NCI-H2081 treated with DMSO at 0.1 percent for 48 hours (cell line): Measurements from ENCODE around the gene PPP1R1B.

Experiments
- DNase-seq: peaks from one replicate; lab custom pipeline; 2025; lab: John Stamatoyannopoulos, UW

The PPP1R1B gene

GRCh38 chr17:39615434-39615833, 11.3 kb upstream of the PPP1R1B start:
- DNase-seq = no peak

GRCh38 chr17:39617100-39617445, 9.7 kb upstream of the PPP1R1B start:
- no peak for DNase-seq

GRCh38 chr17:39617446-39618245, 9.1 kb upstream of the PPP1R1B start:
- DNase-seq = peak; percentile 47

GRCh38 chr17:39618246-39618913, 8.4 kb upstream of the PPP1R1B start:
- no peak for DNase-seq

GRCh38 chr17:39618956-39619785, 7.6 kb upstream of the PPP1R1B start:
- no peak for DNase-seq

GRCh38 chr17:39619786-39620101, 7.0 kb upstream of the PPP1R1B start:
- DNase-seq = no peak

GRCh38 chr17:39621523-39622379, 5.0 kb upstream of the PPP1R1B start:
- peak; percentile 48 for DNase-seq

- DNase-seq = no peak
Observed at GRCh38 chr17:39622380-39623006, 4.3 kb upstream of the PPP1R1B start.

- DNase-seq = no peak
Observed at GRCh38 chr17:39623356-39623950, 3.3 kb upstream of the PPP1R1B start.

GRCh38 chr17:39624313-39624712, 2.4 kb upstream of the PPP1R1B start:
- no peak for DNase-seq

GRCh38 chr17:39625198-39625785, 1.5 kb upstream of the PPP1R1B start:
- DNase-seq = no peak

GRCh38 chr17:39627047-39627711, 427 bp downstream of the PPP1R1B start:
- DNase-seq = no peak

- DNase-seq = no peak
Observed at GRCh38 chr17:39627712-39628516, 1.2 kb downstream of the PPP1R1B start.

GRCh38 chr17:39628655-39629493, 2.1 kb downstream of the PPP1R1B start:
- no peak for DNase-seq

- DNase-seq = no peak
Observed at GRCh38 chr17:39629494-39629880, 2.7 kb downstream of the PPP1R1B start.

GRCh38 chr17:39629898-39630297, 3.1 kb downstream of the PPP1R1B start:
- no peak for DNase-seq

GRCh38 chr17:39631403-39631802, 4.7 kb downstream of the PPP1R1B start:
- DNase-seq = no peak
